MM.1S (cell line): ENCODE measurements around the gene RUFY2.

ENCODE experiments used
- CTCF ChIP-seq: fragments of 300-600 bp; sonication (generic); IDR thresholded peaks from 2 replicates; pipeline ENCODE4 v1.5.1; 2016; ENCODE audit warnings: antibody characterized with exemption, low read length, mixed read lengths
- EZH2 ChIP-seq: fragments of 300-600 bp; sonication (generic); optimal IDR thresholded peaks from 2 replicates; pipeline ENCODE3; 2017; ENCODE audit warnings: low read depth, mild to moderate bottlenecking, antibody characterized with exemption, low read length, mixed read lengths

GRCh38 chr10:68424454-68425014 is 17.5 kb upstream of the RUFY2 start:
- TF ChIP-seq CTCF (no peak), EZH2 (no peak)
